Measurements from ENCODE around the gene AKNAD1.
"Not testable (repeated sequence)": the region's sequence is repeated elsewhere in the genome, so short reads cannot be mapped to it uniquely, and the experiment has no call there.

The AKNAD1 gene

DNA sequence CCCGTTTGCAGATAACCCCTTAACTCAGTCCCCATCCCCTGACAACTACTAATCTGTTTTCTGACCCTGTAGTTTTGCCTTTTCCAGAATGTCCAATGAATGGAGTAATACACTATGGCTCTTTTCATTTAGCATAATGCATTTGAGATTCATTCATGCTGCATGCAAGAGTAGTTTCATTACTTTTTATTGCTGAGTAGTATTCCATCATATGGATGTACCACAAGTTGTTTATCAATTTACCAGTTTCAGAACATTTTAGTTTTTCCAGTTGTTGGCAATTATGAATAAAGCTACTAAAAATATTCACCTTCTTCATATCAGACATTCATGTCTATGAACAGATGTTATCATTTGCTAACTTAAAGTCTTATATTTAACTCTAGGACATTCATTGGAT, 65.1 kb downstream of the AKNAD1 start:
- no peak for DNase-seq (ENCODE audit: low spot score)
- TF ChIP-seq, protein P1, sequence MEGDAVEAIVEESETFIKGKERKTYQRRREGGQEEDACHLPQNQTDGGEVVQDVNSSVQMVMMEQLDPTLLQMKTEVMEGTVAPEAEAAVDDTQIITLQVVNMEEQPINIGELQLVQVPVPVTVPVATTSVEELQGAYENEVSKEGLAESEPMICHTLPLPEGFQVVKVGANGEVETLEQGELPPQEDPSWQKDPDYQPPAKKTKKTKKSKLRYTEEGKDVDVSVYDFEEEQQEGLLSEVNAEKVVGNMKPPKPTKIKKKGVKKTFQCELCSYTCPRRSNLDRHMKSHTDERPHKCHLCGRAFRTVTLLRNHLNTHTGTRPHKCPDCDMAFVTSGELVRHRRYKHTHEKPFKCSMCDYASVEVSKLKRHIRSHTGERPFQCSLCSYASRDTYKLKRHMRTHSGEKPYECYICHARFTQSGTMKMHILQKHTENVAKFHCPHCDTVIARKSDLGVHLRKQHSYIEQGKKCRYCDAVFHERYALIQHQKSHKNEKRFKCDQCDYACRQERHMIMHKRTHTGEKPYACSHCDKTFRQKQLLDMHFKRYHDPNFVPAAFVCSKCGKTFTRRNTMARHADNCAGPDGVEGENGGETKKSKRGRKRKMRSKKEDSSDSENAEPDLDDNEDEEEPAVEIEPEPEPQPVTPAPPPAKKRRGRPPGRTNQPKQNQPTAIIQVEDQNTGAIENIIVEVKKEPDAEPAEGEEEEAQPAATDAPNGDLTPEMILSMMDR (IDR thresholded peaks at IDR 0.05) = no peak
- Histone ChIP-seq H3K4me3 (no peak overlapping the region), H3K27ac (no peak overlapping the region)

DNA sequence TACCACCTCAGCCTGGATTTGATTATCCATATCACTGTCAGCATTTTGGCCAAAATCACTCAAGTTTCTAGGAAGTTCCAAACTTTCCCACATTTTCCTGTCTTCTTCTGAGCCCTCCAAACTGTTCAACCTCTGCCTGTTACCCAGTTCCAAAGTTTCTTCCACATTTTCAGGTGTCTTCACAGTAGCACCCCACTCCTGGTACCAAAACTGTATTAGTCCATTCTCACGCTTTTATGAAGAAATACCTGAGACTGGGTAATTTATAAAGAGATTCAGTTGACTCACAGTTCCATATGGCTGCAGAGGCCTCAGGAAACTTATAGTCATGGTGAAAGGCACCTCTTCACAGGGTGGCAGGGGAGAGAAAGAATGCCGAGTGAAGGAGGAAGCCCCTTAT, 71.0 kb downstream of the AKNAD1 start:
- TF ChIP-seq, protein P1 (IDR thresholded peaks at IDR 0.05) = no peak
- no peak overlapping the region for H3K4me3 ChIP-seq
- H3K27ac ChIP-seq = no peak overlapping the region
- DNase-seq (ENCODE audit: low spot score) = no peak

DNA sequence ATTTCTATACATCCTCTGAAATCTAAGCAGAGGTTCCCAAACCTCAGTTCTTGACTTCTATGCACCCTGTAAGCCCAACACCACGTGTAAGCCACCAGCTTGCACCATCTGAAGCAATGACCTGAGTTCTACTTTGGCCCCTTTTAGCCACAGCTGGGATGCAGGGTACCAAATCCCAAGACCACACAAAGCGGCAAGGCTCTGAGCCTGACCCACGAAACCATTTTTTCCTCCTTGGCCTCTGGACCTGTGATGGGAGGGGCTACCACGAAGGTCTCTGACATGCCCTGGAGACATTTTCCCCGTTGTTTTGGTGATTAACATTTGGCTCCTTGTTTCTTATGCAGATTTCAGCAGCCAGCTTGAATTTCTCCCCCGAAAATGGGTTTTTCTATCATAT, 71.6 kb downstream of the AKNAD1 start:
- TF ChIP-seq, protein P1 (IDR thresholded peaks at IDR 0.05) = no peak
- no peak for DNase-seq (ENCODE audit: low spot score)
- Histone ChIP-seq H3K4me3 (no peak overlapping the region), H3K27ac (no peak overlapping the region)

DNA sequence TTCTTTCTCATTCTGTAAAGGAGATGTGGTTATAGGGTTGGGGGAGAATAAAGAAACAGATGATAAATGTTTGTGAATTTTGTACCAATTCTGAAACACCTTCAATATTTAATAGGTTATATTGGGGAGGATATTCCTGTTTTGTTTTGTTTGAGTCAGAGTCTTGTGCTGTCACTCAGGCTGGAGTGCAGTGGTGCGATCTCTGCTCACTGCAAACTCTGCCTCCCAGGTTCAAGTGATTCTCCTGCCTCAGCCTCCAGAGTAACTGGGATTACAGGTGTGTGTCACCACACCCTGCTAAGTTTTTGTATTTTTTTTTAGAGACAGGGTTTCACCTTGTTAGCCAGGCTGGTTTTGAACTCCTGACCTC, 75.3 kb downstream of the AKNAD1 start:
- not testable (repeated sequence) for DNase-seq (ENCODE audit: low spot score); H3K4me3 ChIP-seq; H3K27ac ChIP-seq

DNA sequence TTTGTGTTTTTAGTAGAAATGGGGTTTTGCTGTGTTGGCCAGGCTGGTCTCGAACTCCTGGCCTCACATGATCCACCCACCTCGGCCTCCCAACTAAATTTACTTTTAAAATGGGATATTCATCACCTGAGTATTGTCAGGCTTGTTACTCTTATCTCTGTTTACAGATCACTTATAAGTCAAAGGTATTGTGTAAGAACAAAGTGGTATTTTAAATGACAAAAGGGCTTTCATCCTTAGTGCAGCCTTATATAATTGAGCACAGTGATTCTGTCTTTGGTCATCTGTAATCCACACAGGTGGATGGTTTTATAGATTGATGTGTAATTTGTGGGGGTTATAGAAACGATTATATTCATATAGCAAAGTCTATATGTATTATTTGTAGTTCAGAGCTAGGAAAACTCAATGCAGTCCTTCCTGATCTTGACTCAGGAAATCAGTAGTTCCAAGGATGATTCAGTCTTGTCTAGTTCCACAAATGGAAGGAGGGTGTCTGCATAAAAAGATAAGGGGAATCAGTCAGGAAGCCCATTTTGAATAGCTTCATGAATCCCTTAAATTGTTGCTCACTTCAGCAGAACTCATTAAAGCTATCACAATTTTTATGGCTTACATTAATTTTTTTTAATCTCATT, 75.8 kb downstream of the AKNAD1 start:
- DNase-seq (ENCODE audit: low spot score) = no peak
- Histone ChIP-seq H3K27ac (no peak overlapping the region), H3K4me3 (no peak overlapping the region)
- TF ChIP-seq, protein P1 (IDR thresholded peaks at IDR 0.05) = no peak

DNA sequence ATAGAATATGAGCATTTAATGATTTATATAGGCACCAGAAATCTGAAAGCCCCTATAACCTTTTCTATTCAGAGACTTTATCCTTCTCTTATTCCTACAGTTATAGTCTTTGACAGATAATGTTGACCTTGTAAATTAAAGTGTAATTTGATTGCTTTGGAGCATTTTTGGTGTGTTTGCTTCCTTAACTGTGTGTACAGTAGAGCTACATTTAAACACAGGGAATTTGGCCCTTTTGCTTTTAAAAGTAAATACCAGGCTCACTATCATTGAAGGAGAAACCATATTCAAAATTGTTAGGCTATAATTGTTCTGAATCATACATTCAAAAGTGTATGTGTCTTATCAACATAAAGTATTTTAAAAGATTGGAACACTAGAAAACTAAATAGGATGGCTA, 77.4 kb downstream of the AKNAD1 start:
- DNase-seq (ENCODE audit: low spot score) = no peak
- Histone ChIP-seq H3K27ac (no peak overlapping the region), H3K4me3 (no peak overlapping the region)
- TF ChIP-seq, protein P1 (IDR thresholded peaks at IDR 0.05) = no peak

DNA sequence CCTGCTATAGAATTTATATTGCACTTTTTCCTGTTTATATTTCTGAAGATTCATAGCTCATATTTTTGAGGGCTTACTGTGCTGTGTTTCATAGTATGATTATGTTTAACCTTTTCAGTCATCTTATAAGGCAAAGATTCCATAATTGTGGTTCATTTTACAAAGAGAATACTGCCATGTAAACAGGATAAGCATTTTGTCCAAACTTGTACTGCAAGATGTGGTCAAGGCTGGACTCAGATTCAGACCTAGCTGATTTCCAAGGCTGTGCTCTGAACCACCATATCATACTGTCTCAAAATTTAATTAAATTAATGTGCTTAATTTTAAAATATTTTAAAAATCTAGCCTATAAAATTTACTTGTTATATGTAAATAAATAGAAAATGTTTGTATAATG, 79.1 kb downstream of the AKNAD1 start:
- Histone ChIP-seq H3K27ac (no peak overlapping the region), H3K4me3 (no peak overlapping the region)
- DNase-seq (ENCODE audit: low spot score) = no peak
- TF ChIP-seq, protein P1 (IDR thresholded peaks at IDR 0.05) = no peak

DNA sequence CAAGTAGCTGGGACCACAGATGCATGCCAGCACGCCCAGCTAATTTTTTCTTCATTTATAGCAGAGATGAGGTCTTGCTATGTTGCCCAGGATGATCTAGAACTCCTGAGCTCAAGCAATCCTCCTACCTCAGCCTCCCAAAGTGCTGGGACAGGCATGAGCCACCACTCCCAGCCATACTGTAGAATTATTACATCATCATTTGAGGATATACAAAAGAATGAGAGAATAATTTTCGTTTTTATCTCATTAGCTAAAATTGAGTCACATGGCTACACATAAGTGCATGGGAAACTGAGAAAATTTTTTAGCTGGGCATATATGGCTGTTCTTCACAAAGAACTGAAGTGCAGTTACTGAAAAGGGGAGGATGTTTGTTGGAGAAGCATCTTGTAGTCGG, 89.2 kb downstream of the AKNAD1 start:
- Histone ChIP-seq H3K4me3 (no peak overlapping the region), H3K27ac (no peak overlapping the region)
- TF ChIP-seq, protein P1 (IDR thresholded peaks at IDR 0.05) = no peak
- no peak for DNase-seq (ENCODE audit: low spot score)

Data from coronary artery (tissue), 2 donors.